Upper lobe of left lung (tissue), 4 donors: ENCODE results near the gene KRTAP5-8.

Experiments used
- EP300 ChIP-seq, 4 donors: sonication (generic); formaldehyde crosslinking; IDR thresholded peaks; one replicate each; pipeline ENCODE4 v1.5.1; 2017; ENCODE audit warnings: antibody characterized with exemption in 4 of 4, control low read depth in 2 of 4
- POLR2AphosphoS5 ChIP-seq, 2 donors: sonication (generic); formaldehyde crosslinking; IDR thresholded peaks; one replicate each; pipeline ENCODE4 v1.5.1; 2017; ENCODE audit warnings: antibody characterized with exemption in 2 of 2
- TF ChIP-seq, protein P1 (sequence below), 6 experiments: fragments of 450-650 bp in 4 of 6; fragments of 200-600 bp in 2 of 6; sonication (generic) in 2 of 6; IDR thresholded peaks; one replicate each; pipeline ENCODE4 v1.5.1; 2016 to 2019; ENCODE audit warnings: antibody characterized with exemption in 6 of 6

- TF ChIP-seq, protein P1, sequence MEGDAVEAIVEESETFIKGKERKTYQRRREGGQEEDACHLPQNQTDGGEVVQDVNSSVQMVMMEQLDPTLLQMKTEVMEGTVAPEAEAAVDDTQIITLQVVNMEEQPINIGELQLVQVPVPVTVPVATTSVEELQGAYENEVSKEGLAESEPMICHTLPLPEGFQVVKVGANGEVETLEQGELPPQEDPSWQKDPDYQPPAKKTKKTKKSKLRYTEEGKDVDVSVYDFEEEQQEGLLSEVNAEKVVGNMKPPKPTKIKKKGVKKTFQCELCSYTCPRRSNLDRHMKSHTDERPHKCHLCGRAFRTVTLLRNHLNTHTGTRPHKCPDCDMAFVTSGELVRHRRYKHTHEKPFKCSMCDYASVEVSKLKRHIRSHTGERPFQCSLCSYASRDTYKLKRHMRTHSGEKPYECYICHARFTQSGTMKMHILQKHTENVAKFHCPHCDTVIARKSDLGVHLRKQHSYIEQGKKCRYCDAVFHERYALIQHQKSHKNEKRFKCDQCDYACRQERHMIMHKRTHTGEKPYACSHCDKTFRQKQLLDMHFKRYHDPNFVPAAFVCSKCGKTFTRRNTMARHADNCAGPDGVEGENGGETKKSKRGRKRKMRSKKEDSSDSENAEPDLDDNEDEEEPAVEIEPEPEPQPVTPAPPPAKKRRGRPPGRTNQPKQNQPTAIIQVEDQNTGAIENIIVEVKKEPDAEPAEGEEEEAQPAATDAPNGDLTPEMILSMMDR (IDR thresholded peaks at IDR 0.05) = no peak
- no peak for TF ChIP-seq POLR2AphosphoS5 (IDR thresholded peaks at IDR 0.05)
- no peak for TF ChIP-seq EP300 (IDR thresholded peaks at IDR 0.05)
Measured at GRCh38 chr11:71501071-71501985, 36.5 kb upstream of the KRTAP5-8 start.
